ENCODE data around the gene C2CD3. TPM values are rescaled to one million over a fixed set of nuclear protein-coding genes. Genes with fewer than 3 reads are reported as not detected.
"Not testable (repeated sequence)": the region's sequence is repeated elsewhere in the genome, so short reads cannot be mapped to it uniquely, and the experiment has no call there.

The C2CD3 gene
- total and polyA plus RNA-seq, 4 donors: 7.6 to 29.4 (median 15.1) TPM

- H3K27ac ChIP-seq (ENCODE audit: low read depth in 1 of 2, low read length in 2 of 2): no peak overlapping the region
- H3K4me1 ChIP-seq (ENCODE audit: control insufficient read depth in 1 of 2, insufficient read depth in 2 of 2, low read length in 2 of 2): no peaks in the 10 kb centered on the region
- H3K36me3 ChIP-seq (ENCODE audit: control insufficient read depth in 1 of 2, insufficient read depth in 2 of 2, low read length in 1 of 2): peaks cover 0 to 2% of the 10 kb centered on the region in 2 donors
- intact Hi-C loops (cut with DNase I): no loop called here
- H3K4me3 ChIP-seq (ENCODE audit: low read length in 2 of 2): no peak overlapping the region
- no peaks in the 10 kb centered on the region for H3K27me3 ChIP-seq (ENCODE audit: control insufficient read depth in 1 of 2, insufficient read depth in 2 of 2, low read length in 1 of 2)
- DNase-seq: peak; percentile 3 to 28
- H3K9me3 ChIP-seq (ENCODE audit: control insufficient read depth, low read length): no peaks in the 10 kb centered on the region
- 86 to 89% methylated on average over 5 to 6 of the region's 6 CpGs for WGBS, 2 donors
- ATAC-seq (ENCODE audit: low FRiP score): no peak
Measured at GRCh38 chr11:73997120-73997770, 173.6 kb downstream of the C2CD3 start.

GRCh38 chr11:73996161-73996747 lies 174.5 kb downstream of the C2CD3 start:
- intact Hi-C loops (cut with DNase I): no loop called here
- WGBS, 2 donors: 92% methylated on average over 4 of the region's 4 CpGs
- ATAC-seq (ENCODE audit: low FRiP score) (no peak), DNase-seq (peak in 1 of 2 donors; percentile 4)
- H3K4me1 ChIP-seq (ENCODE audit: control insufficient read depth in 1 of 2, insufficient read depth in 2 of 2, low read length in 2 of 2): no peaks in the 10 kb centered on the region
- H3K27ac ChIP-seq (ENCODE audit: low read depth in 1 of 2, low read length in 2 of 2): no peak overlapping the region
- no peaks in the 10 kb centered on the region for H3K27me3 ChIP-seq (ENCODE audit: control insufficient read depth in 1 of 2, insufficient read depth in 2 of 2, low read length in 1 of 2)
- no peaks in the 10 kb centered on the region for H3K9me3 ChIP-seq (ENCODE audit: control insufficient read depth, low read length)
- no peak overlapping the region for H3K4me3 ChIP-seq (ENCODE audit: low read length in 2 of 2)
- no peaks in the 10 kb centered on the region for H3K36me3 ChIP-seq (ENCODE audit: control insufficient read depth in 1 of 2, insufficient read depth in 2 of 2, low read length in 1 of 2)

GRCh38 chr11:73995731-73996130 lies 175.1 kb downstream of the C2CD3 start:
- Histone ChIP-seq H3K4me3 (ENCODE audit: low read length in 2 of 2) (no peak overlapping the region), H3K27me3 (ENCODE audit: control insufficient read depth in 1 of 2, insufficient read depth in 2 of 2, low read length in 1 of 2) (no peaks in the 10 kb centered on the region), H3K9me3 (ENCODE audit: control insufficient read depth, low read length) (no peaks in the 10 kb centered on the region), H3K36me3 (ENCODE audit: control insufficient read depth in 1 of 2, insufficient read depth in 2 of 2, low read length in 1 of 2) (no peaks in the 10 kb centered on the region), H3K4me1 (ENCODE audit: control insufficient read depth in 1 of 2, insufficient read depth in 2 of 2, low read length in 2 of 2) (no peaks in the 10 kb centered on the region), H3K27ac (ENCODE audit: low read depth in 1 of 2, low read length in 2 of 2) (no peak overlapping the region)
- ATAC-seq (ENCODE audit: low FRiP score): no peak
- no peak for DNase-seq
- intact Hi-C loops (cut with DNase I): no loop called here
- WGBS, 2 donors: 65% methylated on average over 2 of the region's 2 CpGs

GRCh38 chr11:73995247-73995646 lies 175.6 kb downstream of the C2CD3 start:
- intact Hi-C loops (cut with DNase I): no loop called here
- Histone ChIP-seq H3K36me3 (ENCODE audit: control insufficient read depth in 1 of 2, insufficient read depth in 2 of 2, low read length in 1 of 2) (no peaks in the 10 kb centered on the region), H3K4me1 (ENCODE audit: control insufficient read depth in 1 of 2, insufficient read depth in 2 of 2, low read length in 2 of 2) (no peaks in the 10 kb centered on the region), H3K4me3 (ENCODE audit: low read length in 2 of 2) (no peak overlapping the region), H3K9me3 (ENCODE audit: control insufficient read depth, low read length) (no peaks in the 10 kb centered on the region), H3K27me3 (ENCODE audit: control insufficient read depth in 1 of 2, insufficient read depth in 2 of 2, low read length in 1 of 2) (no peaks in the 10 kb centered on the region), H3K27ac (ENCODE audit: low read depth in 1 of 2, low read length in 2 of 2) (no peak overlapping the region)
- 89 to 95% methylated on average over 2 of the region's 2 CpGs for WGBS, 2 donors
- ATAC-seq (ENCODE audit: low FRiP score) (peak; percentile 11), DNase-seq (no peak)

GRCh38 chr11:73991471-73992006 lies 179.3 kb downstream of the C2CD3 start:
- Histone ChIP-seq H3K4me1 (ENCODE audit: control insufficient read depth in 1 of 2, insufficient read depth in 2 of 2, low read length in 2 of 2) (no peaks in the 10 kb centered on the region), H3K27ac (ENCODE audit: low read depth in 1 of 2, low read length in 2 of 2) (no peak overlapping the region), H3K27me3 (ENCODE audit: control insufficient read depth in 1 of 2, insufficient read depth in 2 of 2, low read length in 1 of 2) (no peaks in the 10 kb centered on the region), H3K4me3 (ENCODE audit: low read length in 2 of 2) (no peak overlapping the region), H3K9me3 (ENCODE audit: control insufficient read depth, low read length) (no peaks in the 10 kb centered on the region), H3K36me3 (ENCODE audit: control insufficient read depth in 1 of 2, insufficient read depth in 2 of 2, low read length in 1 of 2) (no peaks in the 10 kb centered on the region)
- ATAC-seq (ENCODE audit: low FRiP score) (no peak), DNase-seq (peak in 1 of 2 donors; percentile 17)
- intact Hi-C loops (cut with DNase I): no loop called here
- WGBS, 2 donors: 86 to 91% methylated on average over 6 of the region's 6 CpGs

GRCh38 chr11:73990730-73991129 lies 180.1 kb downstream of the C2CD3 start:
- Histone ChIP-seq H3K27me3 (ENCODE audit: control insufficient read depth in 1 of 2, insufficient read depth in 2 of 2, low read length in 1 of 2) (no peaks in the 10 kb centered on the region), H3K27ac (ENCODE audit: low read depth in 1 of 2, low read length in 2 of 2) (no peak overlapping the region), H3K4me1 (ENCODE audit: control insufficient read depth in 1 of 2, insufficient read depth in 2 of 2, low read length in 2 of 2) (no peaks in the 10 kb centered on the region), H3K9me3 (ENCODE audit: control insufficient read depth, low read length) (no peaks in the 10 kb centered on the region), H3K4me3 (ENCODE audit: low read length in 2 of 2) (no peak overlapping the region), H3K36me3 (ENCODE audit: control insufficient read depth in 1 of 2, insufficient read depth in 2 of 2, low read length in 1 of 2) (no peaks in the 10 kb centered on the region)
- intact Hi-C loops (cut with DNase I): no loop called here
- 74 to 85% methylated on average over 2 of the region's 2 CpGs for WGBS, 2 donors
- ATAC-seq (ENCODE audit: low FRiP score) (no peak), DNase-seq (no peak)

GRCh38 chr11:73989156-73989555 lies 181.6 kb downstream of the C2CD3 start:
- DNase-seq (no peak), ATAC-seq (ENCODE audit: low FRiP score) (no peak)
- H3K27ac ChIP-seq (ENCODE audit: low read depth in 1 of 2, low read length in 2 of 2): no peak overlapping the region
- H3K4me1 ChIP-seq (ENCODE audit: control insufficient read depth in 1 of 2, insufficient read depth in 2 of 2, low read length in 2 of 2): no peaks in the 10 kb centered on the region
- H3K4me3 ChIP-seq (ENCODE audit: low read length in 2 of 2): no peak overlapping the region
- no peaks in the 10 kb centered on the region for H3K9me3 ChIP-seq (ENCODE audit: control insufficient read depth, low read length)
- 92 to 95% methylated on average over 6 of the region's 6 CpGs for WGBS, 2 donors
- H3K27me3 ChIP-seq (ENCODE audit: control insufficient read depth in 1 of 2, insufficient read depth in 2 of 2, low read length in 1 of 2): no peaks in the 10 kb centered on the region
- no peaks in the 10 kb centered on the region for H3K36me3 ChIP-seq (ENCODE audit: control insufficient read depth in 1 of 2, insufficient read depth in 2 of 2, low read length in 1 of 2)
- intact Hi-C loops (cut with DNase I): no loop called here

- ATAC-seq (ENCODE audit: low FRiP score) (no peak), DNase-seq (no peak)
- Histone ChIP-seq H3K27me3 (ENCODE audit: control insufficient read depth in 1 of 2, insufficient read depth in 2 of 2, low read length in 1 of 2) (no peaks in the 10 kb centered on the region), H3K9me3 (ENCODE audit: control insufficient read depth, low read length) (no peaks in the 10 kb centered on the region), H3K4me3 (ENCODE audit: low read length in 2 of 2) (no peak overlapping the region), H3K27ac (ENCODE audit: low read depth in 1 of 2, low read length in 2 of 2) (no peak overlapping the region), H3K36me3 (ENCODE audit: control insufficient read depth in 1 of 2, insufficient read depth in 2 of 2, low read length in 1 of 2) (no peaks in the 10 kb centered on the region), H3K4me1 (ENCODE audit: control insufficient read depth in 1 of 2, insufficient read depth in 2 of 2, low read length in 2 of 2) (no peaks in the 10 kb centered on the region)
- 86 to 89% methylated on average over 7 of the region's 7 CpGs for WGBS, 2 donors
- intact Hi-C loops (cut with DNase I): no loop called here
Measured at GRCh38 chr11:73988227-73988626, 182.6 kb downstream of the C2CD3 start.

GRCh38 chr11:73985661-73986060 lies 185.1 kb downstream of the C2CD3 start:
- H3K9me3 ChIP-seq (ENCODE audit: control insufficient read depth, low read length); H3K27me3 ChIP-seq (ENCODE audit: control insufficient read depth in 1 of 2, insufficient read depth in 2 of 2, low read length in 1 of 2); H3K4me1 ChIP-seq (ENCODE audit: control insufficient read depth in 1 of 2, insufficient read depth in 2 of 2, low read length in 2 of 2); ATAC-seq (ENCODE audit: low FRiP score); H3K36me3 ChIP-seq (ENCODE audit: control insufficient read depth in 1 of 2, insufficient read depth in 2 of 2, low read length in 1 of 2); H3K4me3 ChIP-seq (ENCODE audit: low read length in 2 of 2); intact Hi-C loops (cut with DNase I); H3K27ac ChIP-seq (ENCODE audit: low read depth in 1 of 2, low read length in 2 of 2): not testable (repeated sequence)
- DNase-seq: peak; percentile 12
- 96 to 97% methylated on average over 4 of the region's 4 CpGs for WGBS, 2 donors
